Astrocyte of the hippocampus (primary cell): ENCODE results near the gene UHMK1.

Source experiments
- DNase-seq: peaks from one replicate; pipeline ENCODE4 v3.0.0; 2011; ENCODE audit warnings: low read depth, low spot score

Gene UHMK1

GRCh38 chr1:162527314-162527713 is 29.7 kb downstream of the UHMK1 start:
- no peak for DNase-seq

GRCh38 chr1:162530307-162530987 is 32.8 kb downstream of the UHMK1 start:
- no peak for DNase-seq

GRCh38 chr1:162530988-162531319 is 33.3 kb downstream of the UHMK1 start:
- DNase-seq, result no peak

- DNase-seq, result no peak
Observed at GRCh38 chr1:162535501-162535900, 37.9 kb downstream of the UHMK1 start.

- peak; percentile 11 for DNase-seq
Observed at GRCh38 chr1:162536511-162536910, 38.9 kb downstream of the UHMK1 start.

GRCh38 chr1:162537216-162537615 is 39.6 kb downstream of the UHMK1 start:
- DNase-seq, result no peak

GRCh38 chr1:162538815-162539431 is 41.3 kb downstream of the UHMK1 start:
- DNase-seq, result peak; percentile 86

- peak; percentile 95 for DNase-seq
Observed at GRCh38 chr1:162541619-162542141, 44.1 kb downstream of the UHMK1 start.

- no peak for DNase-seq
Observed at GRCh38 chr1:162543228-162543627, 45.6 kb downstream of the UHMK1 start.

- DNase-seq, result peak; percentile 21
Observed at GRCh38 chr1:162548170-162548569, 50.6 kb downstream of the UHMK1 start.

GRCh38 chr1:162549001-162549400 is 51.4 kb downstream of the UHMK1 start:
- DNase-seq, result no peak

- DNase-seq, result no peak
Observed at GRCh38 chr1:162550925-162551324, 53.3 kb downstream of the UHMK1 start.

- DNase-seq, result no peak
Observed at GRCh38 chr1:162551969-162552683, 54.5 kb downstream of the UHMK1 start.

- DNase-seq, result no peak
Observed at GRCh38 chr1:162552684-162553252, 55.1 kb downstream of the UHMK1 start.

GRCh38 chr1:162554258-162554657 is 56.6 kb downstream of the UHMK1 start:
- no peak for DNase-seq

GRCh38 chr1:162557536-162557935 is 59.9 kb downstream of the UHMK1 start:
- DNase-seq, result no peak

- no peak for DNase-seq
Observed at GRCh38 chr1:162560303-162561036, 62.9 kb downstream of the UHMK1 start.

GRCh38 chr1:162561037-162561615 is 63.5 kb downstream of the UHMK1 start:
- DNase-seq, result peak; percentile 100

- no peak for DNase-seq
Observed at GRCh38 chr1:162561616-162562469, 64.2 kb downstream of the UHMK1 start, which contains the start of gene UAP1. Gene UAP1, plus strand, starts transcription at chr1:162561722. Its CDS starts 4,347 bp downstream, at chr1:162566069.

GRCh38 chr1:162562470-162562828 is 64.8 kb downstream of the UHMK1 start:
- peak; percentile 56 for DNase-seq
